Measurements from ENCODE around the gene APBB2. TPM values are rescaled to one million over a fixed set of nuclear protein-coding genes. Genes with fewer than 3 reads are reported as not detected.

Gene APBB2
- total RNA-seq, 2 donors from 2014 or later: 34.8 to 42.8 TPM

GRCh38 chr4:41012293-41012692 lies 202.0 kb downstream of the APBB2 start:
- no peak overlapping the region for H3K27ac ChIP-seq
- H3K27me3 ChIP-seq: no peaks in the 10 kb centered on the region
- no peaks in the 10 kb centered on the region for H3K36me3 ChIP-seq (replicated peaks in 1 of 2; ENCODE audit: insufficient read depth in 1 of 2, low read depth in 2 of 2)
- H3K4me1 ChIP-seq: no peaks in the 10 kb centered on the region
- 18 to 21% methylated on average over 2 of the region's 2 CpGs for WGBS, 2 donors
- no peak overlapping the region for H3K4me3 ChIP-seq
- ATAC-seq (no peak), DNase-seq (no peak)
- TF ChIP-seq CTCF (IDR thresholded peaks at IDR 0.05): no peak
- no peak for TF ChIP-seq POLR2A (IDR thresholded peaks at IDR 0.05)
- intact Hi-C loops (cut with DNase I): no loop called here
- no peaks in the 10 kb centered on the region for H3K9me3 ChIP-seq

- no peak for ATAC-seq
- 71% methylated on average over 3 of the region's 3 CpGs for WGBS, 2 donors
- Histone ChIP-seq H3K9me3 (no peaks in the 10 kb centered on the region), H3K4me3 (no peak overlapping the region), H3K36me3 (replicated peaks in 1 of 2; ENCODE audit: insufficient read depth in 1 of 2, low read depth in 2 of 2) (no peaks in the 10 kb centered on the region), H3K4me1 (no peaks in the 10 kb centered on the region), H3K27ac (no peak overlapping the region), H3K27me3 (no peaks in the 10 kb centered on the region)
- intact Hi-C loops (cut with DNase I): no loop called here
- DNase-seq: no peak
- TF ChIP-seq POLR2A (IDR thresholded peaks at IDR 0.05): no peak
- no peak for TF ChIP-seq CTCF (IDR thresholded peaks at IDR 0.05)
These were observed 204.9 kb downstream of the APBB2 start for GRCh38 chr4:41009411-41009810.

- TF ChIP-seq CTCF (IDR thresholded peaks at IDR 0.05) (no peak), POLR2A (IDR thresholded peaks at IDR 0.05) (no peak)
- Histone ChIP-seq H3K4me3 (no peak overlapping the region), H3K36me3 (replicated peaks in 1 of 2; ENCODE audit: insufficient read depth in 1 of 2, low read depth in 2 of 2) (no peaks in the 10 kb centered on the region), H3K27ac (no peak overlapping the region), H3K27me3 (no peaks in the 10 kb centered on the region), H3K4me1 (no peaks in the 10 kb centered on the region), H3K9me3 (no peaks in the 10 kb centered on the region)
- ATAC-seq: no peak
- intact Hi-C loops (cut with DNase I): no loop called here
- WGBS, 2 donors: 93 to 94% methylated on average over 4 of the region's 4 CpGs
- no peak for DNase-seq
These were observed 208.2 kb downstream of the APBB2 start for GRCh38 chr4:41006141-41006540.

GRCh38 chr4:41002309-41002708 lies 212.0 kb downstream of the APBB2 start:
- Histone ChIP-seq H3K9me3 (no peaks in the 10 kb centered on the region), H3K4me1 (no peaks in the 10 kb centered on the region), H3K4me3 (no peak overlapping the region), H3K36me3 (replicated peaks in 1 of 2; ENCODE audit: insufficient read depth in 1 of 2, low read depth in 2 of 2) (no peaks in the 10 kb centered on the region), H3K27me3 (no peaks in the 10 kb centered on the region), H3K27ac (no peak overlapping the region)
- intact Hi-C loops (cut with DNase I): no loop called here
- DNase-seq (no peak), ATAC-seq (no peak)
- 81 to 89% methylated on average over 2 of the region's 2 CpGs for WGBS, 2 donors
- no peak for TF ChIP-seq CTCF (IDR thresholded peaks at IDR 0.05)
- TF ChIP-seq POLR2A (IDR thresholded peaks at IDR 0.05): no peak

- no peak for TF ChIP-seq POLR2A (IDR thresholded peaks at IDR 0.05)
- no peak for TF ChIP-seq CTCF (IDR thresholded peaks at IDR 0.05)
- no peaks in the 10 kb centered on the region for H3K9me3 ChIP-seq
- H3K27ac ChIP-seq: no peak overlapping the region
- DNase-seq (no peak), ATAC-seq (no peak)
- no peak overlapping the region for H3K4me3 ChIP-seq
- no peaks in the 10 kb centered on the region for H3K4me1 ChIP-seq
- intact Hi-C loops (cut with DNase I): no loop called here
- no peaks in the 10 kb centered on the region for H3K36me3 ChIP-seq (replicated peaks in 1 of 2; ENCODE audit: insufficient read depth in 1 of 2, low read depth in 2 of 2)
- WGBS, 2 donors: 53 to 56% methylated on average over 1 of the region's 1 CpG
- H3K27me3 ChIP-seq: no peaks in the 10 kb centered on the region
These were observed 214.0 kb downstream of the APBB2 start for GRCh38 chr4:41000356-41000755.
